IgD-negative memory B cell (primary cell): Measurements from ENCODE around the gene CDK17. TPM values are rescaled to one million over a fixed set of nuclear protein-coding genes. Genes with fewer than 3 reads are reported as not detected.
"Not testable (repeated sequence)": the region's sequence is repeated elsewhere in the genome, so short reads cannot be mapped to it uniquely, and the experiment has no call there.

Experiments
- H3K27ac Mint-ChIP-seq, 3 donors: one replicate each; pipeline ENCODE4 v1.8.0; 2020 to 2022; ENCODE audit warnings: mild to moderate bottlenecking in 3 of 3, mixed read lengths in 3 of 3, moderate library complexity in 1 of 3
- H3K27me3 Mint-ChIP-seq: one replicate; pipeline ENCODE4 v1.8.0; 2021; ENCODE audit warnings: mixed read lengths
- H3K36me3 Mint-ChIP-seq: one replicate; pipeline ENCODE4 v1.8.0; 2020; ENCODE audit warnings: mild to moderate bottlenecking, mixed read lengths
- H3K4me1 Mint-ChIP-seq, 3 donors: one replicate each; pipeline ENCODE4 v1.8.0; 2020 to 2022; ENCODE audit warnings: mixed read lengths in 3 of 3, mild to moderate bottlenecking in 1 of 3
- H3K4me3 Mint-ChIP-seq, 4 donors: one replicate each; pipeline ENCODE4 v1.8.0; 2020 to 2022; ENCODE audit warnings: mild to moderate bottlenecking in 4 of 4, mixed read lengths in 4 of 4, moderate library complexity in 3 of 4
- H3K9me3 Mint-ChIP-seq, 3 donors: one replicate each; pipeline ENCODE4 v1.8.0; 2020 to 2021; ENCODE audit warnings: mixed read lengths in 3 of 3, mild to moderate bottlenecking in 1 of 3
- polyA plus RNA-seq: library from polyadenylated mRNA; unstranded; fragments of 300-500 nt; fragmentation: Illumina TruSeq; gene quantifications from one replicate; pipeline ENCODE4 v1.2.3, GENCODE V29; 2021

Gene CDK17
- polyA plus RNA-seq, 1 donor from 2014 or later: 30.0 TPM

GRCh38 chr12:96317801-96318200 is 82.4 kb downstream of the CDK17 start:
- H3K27ac Mint-ChIP-seq, H3K4me3 Mint-ChIP-seq, H3K36me3 Mint-ChIP-seq, H3K9me3 Mint-ChIP-seq, H3K4me1 Mint-ChIP-seq, H3K27me3 Mint-ChIP-seq: not testable (repeated sequence)

- not testable (repeated sequence) for H3K27me3 Mint-ChIP-seq
- H3K27ac Mint-ChIP-seq: peak overlapping the region in 2 of 3 donors; percentile 89 to 92
- peak overlapping the region; percentile 82 to 95 (median 91) for H3K4me3 Mint-ChIP-seq
Observed at GRCh38 chr12:96315741-96316481, 84.3 kb downstream of the CDK17 start.

DNA sequence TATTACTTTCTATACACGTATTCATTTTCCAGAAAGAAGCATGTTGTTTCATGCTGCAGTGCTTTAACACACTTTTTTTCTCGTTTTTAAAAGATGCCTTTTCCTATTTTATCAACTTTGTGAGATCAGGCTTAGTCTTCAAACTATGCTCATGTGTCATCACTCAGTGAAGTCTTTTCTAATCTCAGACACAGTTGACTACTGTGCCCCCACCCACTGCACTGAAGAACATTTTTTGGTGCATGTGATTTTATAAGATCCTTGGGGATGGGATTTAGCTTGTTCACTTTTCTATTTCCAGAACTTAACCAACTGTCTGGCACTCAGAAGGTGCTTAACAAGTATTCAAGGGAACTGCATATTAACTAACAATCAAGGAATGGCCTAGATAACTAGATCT is 85.5 kb downstream of the CDK17 start:
- Mint-ChIP-seq H3K27ac (no peak overlapping the region), H3K27me3 (no peaks in the 10 kb centered on the region), H3K9me3 (no peaks in the 10 kb centered on the region), H3K4me3 (no peak overlapping the region), H3K36me3 (no peaks in the 10 kb centered on the region), H3K4me1 (peaks cover 0 to 11% (median 4%) of the 10 kb centered on the region in 3 donors)

More at GRCh38 chr12:96315741-96316481, 84.3 kb downstream of the CDK17 start:
- not testable (repeated sequence) for H3K36me3 Mint-ChIP-seq, H3K9me3 Mint-ChIP-seq
- peaks cover 0 to 11% (median 4%) of the 10 kb centered on the region in 3 donors for H3K4me1 Mint-ChIP-seq

- Mint-ChIP-seq H3K36me3 (peaks cover 2% of the 10 kb centered on the region), H3K27me3 (no peaks in the 10 kb centered on the region), H3K4me1 (peaks cover 6 to 13% (median 6%) of the 10 kb centered on the region in 3 donors), H3K9me3 (no peaks in the 10 kb centered on the region), H3K4me3 (no peak overlapping the region), H3K27ac (peak overlapping the region in 1 of 3 donors; percentile 71)
Observed at GRCh38 chr12:96313606-96314005, 86.6 kb downstream of the CDK17 start.

GRCh38 chr12:96311191-96311590 is 89.0 kb downstream of the CDK17 start:
- H3K27ac Mint-ChIP-seq: no peak overlapping the region
- H3K4me1 Mint-ChIP-seq: peaks cover 4 to 15% (median 6%) of the 10 kb centered on the region in 3 donors
- H3K36me3 Mint-ChIP-seq: peaks cover 2% of the 10 kb centered on the region
- no peaks in the 10 kb centered on the region for H3K9me3 Mint-ChIP-seq
- no peak overlapping the region for H3K4me3 Mint-ChIP-seq
- H3K27me3 Mint-ChIP-seq: no peaks in the 10 kb centered on the region

DNA sequence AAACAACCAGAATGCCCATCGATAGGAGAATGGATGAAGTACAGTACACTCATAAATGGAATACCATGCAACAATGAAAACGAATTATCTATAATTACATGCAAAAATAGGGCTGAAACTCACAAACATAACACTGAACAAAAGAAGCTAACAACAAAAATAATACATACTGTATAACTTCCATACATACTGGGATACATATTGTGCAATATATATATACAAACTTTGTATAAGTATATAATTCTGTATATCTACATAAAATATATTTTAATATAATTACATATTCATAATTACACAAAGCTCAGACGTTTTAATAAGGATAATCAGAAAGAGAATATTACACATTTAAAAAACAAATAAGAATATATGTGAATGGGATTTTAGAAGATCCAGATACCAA is 90.2 kb downstream of the CDK17 start:
- Mint-ChIP-seq H3K27ac (no peak overlapping the region), H3K4me3 (no peak overlapping the region), H3K36me3 (peaks cover 2% of the 10 kb centered on the region), H3K27me3 (no peaks in the 10 kb centered on the region), H3K4me1 (peaks cover 1 to 15% (median 6%) of the 10 kb centered on the region in 3 donors), H3K9me3 (no peaks in the 10 kb centered on the region)

DNA sequence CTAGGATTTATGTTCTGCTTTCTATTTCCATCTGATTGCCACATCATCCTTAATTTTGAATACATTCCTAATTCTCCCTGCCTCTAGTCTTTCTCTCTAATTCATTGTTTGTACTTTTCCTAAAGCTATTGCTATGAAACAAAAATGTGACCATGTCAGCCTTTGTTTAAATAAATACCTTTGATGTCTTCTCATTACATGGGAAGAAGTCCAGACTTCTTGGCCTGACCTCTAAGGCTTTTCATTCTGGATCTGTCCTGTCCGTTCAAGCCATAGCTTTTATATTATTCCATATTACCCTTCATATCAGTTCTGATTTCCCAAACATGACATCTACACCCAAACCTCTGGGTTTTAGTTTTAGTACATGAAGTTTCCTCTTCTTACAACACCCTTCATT is 91.4 kb downstream of the CDK17 start:
- H3K27me3 Mint-ChIP-seq: no peaks in the 10 kb centered on the region
- peaks cover 2% of the 10 kb centered on the region for H3K36me3 Mint-ChIP-seq
- no peak overlapping the region for H3K27ac Mint-ChIP-seq
- peak overlapping the region in 1 of 4 donors; percentile 11 for H3K4me3 Mint-ChIP-seq
- no peaks in the 10 kb centered on the region for H3K9me3 Mint-ChIP-seq
- H3K4me1 Mint-ChIP-seq: peaks cover 1 to 10% (median 6%) of the 10 kb centered on the region in 3 donors

DNA sequence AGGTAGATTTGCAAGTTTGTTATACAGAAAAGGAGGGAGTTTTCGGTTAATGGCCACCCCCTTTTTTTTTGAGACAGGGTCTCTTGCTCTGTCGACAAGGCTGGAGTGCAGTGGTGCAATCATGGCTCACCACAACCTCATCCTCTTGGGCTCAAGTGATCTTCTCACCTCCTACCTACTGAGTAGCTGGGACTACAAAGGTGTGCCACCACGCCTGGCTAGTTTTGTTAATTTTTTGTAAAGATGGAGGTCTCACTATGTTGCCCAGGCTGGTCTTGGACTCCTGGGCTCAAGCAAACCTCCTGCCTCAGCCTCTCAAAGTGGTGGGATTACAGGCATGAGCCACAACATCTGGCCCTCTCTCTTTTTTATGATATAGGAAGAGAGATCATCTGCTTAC is 94.6 kb downstream of the CDK17 start:
- Mint-ChIP-seq H3K4me1 (peaks cover 3 to 11% (median 6%) of the 10 kb centered on the region in 3 donors), H3K27ac (no peak overlapping the region), H3K27me3 (no peaks in the 10 kb centered on the region), H3K36me3 (peaks cover 2% of the 10 kb centered on the region), H3K4me3 (no peak overlapping the region), H3K9me3 (no peaks in the 10 kb centered on the region)

- Mint-ChIP-seq H3K4me1 (peaks cover 3 to 6% (median 5%) of the 10 kb centered on the region in 3 donors), H3K4me3 (no peak overlapping the region), H3K27ac (no peak overlapping the region), H3K27me3 (no peaks in the 10 kb centered on the region), H3K36me3 (peaks cover 2% of the 10 kb centered on the region), H3K9me3 (no peaks in the 10 kb centered on the region)
Observed at GRCh38 chr12:96303653-96304052, 96.6 kb downstream of the CDK17 start.

DNA sequence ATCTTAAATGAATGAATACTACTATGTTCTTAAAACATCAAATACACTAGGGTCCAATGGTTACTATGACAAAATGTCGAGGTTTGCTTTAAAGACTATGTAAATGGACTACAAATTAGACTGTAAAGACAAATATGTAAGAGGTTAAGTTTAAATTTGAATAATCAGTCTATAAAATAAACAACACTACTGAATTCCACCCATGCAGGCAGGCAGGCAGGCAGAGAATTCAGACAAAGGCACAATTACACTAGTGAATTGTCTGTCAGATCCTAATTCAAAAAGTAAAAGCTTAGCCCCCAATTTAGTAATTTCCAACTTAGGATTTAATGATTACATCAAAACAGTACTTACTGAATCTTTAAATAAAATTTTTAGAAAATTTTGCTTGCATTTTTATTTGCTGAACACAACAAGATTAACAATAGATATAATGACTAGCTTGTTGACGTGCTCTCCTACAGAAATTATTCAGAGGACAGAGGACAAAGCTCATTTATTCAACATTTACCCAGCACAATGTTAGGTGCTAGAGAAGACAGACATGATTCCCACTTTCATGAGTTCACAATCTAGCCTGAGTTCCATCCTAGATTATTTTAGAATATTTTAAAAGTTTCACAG is 97.4 kb downstream of the CDK17 start:
- Mint-ChIP-seq H3K9me3 (no peaks in the 10 kb centered on the region), H3K4me1 (peaks cover 3 to 6% (median 5%) of the 10 kb centered on the region in 3 donors), H3K27ac (no peak overlapping the region), H3K27me3 (no peaks in the 10 kb centered on the region), H3K4me3 (no peak overlapping the region), H3K36me3 (peaks cover 2% of the 10 kb centered on the region)

- Mint-ChIP-seq H3K36me3 (peaks cover 4% of the 10 kb centered on the region), H3K4me3 (no peak overlapping the region), H3K27ac (no peak overlapping the region), H3K4me1 (peaks cover 5 to 8% (median 5%) of the 10 kb centered on the region in 3 donors), H3K9me3 (no peaks in the 10 kb centered on the region), H3K27me3 (no peaks in the 10 kb centered on the region)
Observed at GRCh38 chr12:96301732-96302131, 98.5 kb downstream of the CDK17 start.

DNA sequence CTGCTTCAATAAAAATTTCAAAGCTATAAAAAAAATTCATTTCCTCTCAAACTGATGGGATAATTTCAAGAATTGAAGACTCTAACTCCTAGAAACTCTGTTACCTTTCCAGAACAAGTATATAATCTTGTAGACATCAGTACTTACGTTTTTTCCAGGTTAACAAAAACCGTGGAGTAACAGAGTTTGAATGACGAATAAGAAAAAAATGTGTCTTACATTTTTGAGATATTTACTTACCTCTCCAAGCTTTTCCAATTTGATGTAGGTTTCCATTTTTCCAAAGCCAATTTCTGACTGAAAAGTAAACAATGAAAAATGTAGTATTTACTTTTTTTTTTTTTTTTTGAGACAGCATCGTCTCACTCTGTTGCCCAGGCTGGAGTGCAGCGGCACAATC is 100.2 kb downstream of the CDK17 start:
- Mint-ChIP-seq H3K4me1 (peaks cover 7 to 9% (median 9%) of the 10 kb centered on the region in 3 donors), H3K4me3 (no peak overlapping the region), H3K9me3 (no peaks in the 10 kb centered on the region), H3K27me3 (no peaks in the 10 kb centered on the region), H3K27ac (peak overlapping the region in 1 of 3 donors; percentile 46), H3K36me3 (peaks cover 4% of the 10 kb centered on the region)

GRCh38 chr12:96297504-96297903 is 102.7 kb downstream of the CDK17 start:
- Mint-ChIP-seq H3K4me3 (no peak overlapping the region), H3K9me3 (no peaks in the 10 kb centered on the region), H3K36me3 (peaks cover 7% of the 10 kb centered on the region), H3K4me1 (peaks cover 8 to 14% (median 14%) of the 10 kb centered on the region in 3 donors), H3K27me3 (no peaks in the 10 kb centered on the region), H3K27ac (no peak overlapping the region)

GRCh38 chr12:96295532-96296160 is 104.6 kb downstream of the CDK17 start:
- no peaks in the 10 kb centered on the region for H3K9me3 Mint-ChIP-seq
- H3K27ac Mint-ChIP-seq: no peak overlapping the region
- H3K27me3 Mint-ChIP-seq: no peaks in the 10 kb centered on the region
- peaks cover 9% of the 10 kb centered on the region for H3K36me3 Mint-ChIP-seq
- H3K4me3 Mint-ChIP-seq: no peak overlapping the region
- peaks cover 10 to 16% (median 13%) of the 10 kb centered on the region in 3 donors for H3K4me1 Mint-ChIP-seq

DNA sequence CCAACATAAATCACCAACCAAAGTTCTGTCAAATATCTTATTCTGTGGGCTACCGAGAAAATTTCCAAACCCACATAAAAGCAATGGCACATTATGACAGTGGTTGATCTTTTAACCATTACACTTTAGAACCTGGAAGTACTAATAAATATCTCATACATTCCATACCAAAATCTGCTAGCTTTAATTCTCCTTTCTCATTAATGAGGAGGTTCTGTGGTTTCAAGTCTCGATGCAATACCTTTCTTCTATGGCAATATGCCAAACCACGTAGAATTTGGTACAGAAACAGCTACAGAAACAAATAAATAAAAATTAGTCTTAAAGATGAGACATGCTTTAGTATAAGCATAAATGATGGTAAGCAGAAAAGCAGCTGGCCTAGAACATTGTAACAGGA is 105.4 kb downstream of the CDK17 start:
- Mint-ChIP-seq H3K9me3 (no peaks in the 10 kb centered on the region), H3K27me3 (no peaks in the 10 kb centered on the region), H3K4me1 (peaks cover 10 to 16% (median 13%) of the 10 kb centered on the region in 3 donors), H3K4me3 (no peak overlapping the region), H3K27ac (no peak overlapping the region), H3K36me3 (peaks cover 9% of the 10 kb centered on the region)
